PC-3 (cell line): ENCODE results near the gene RAB5IF. TPM values are rescaled to one million over a fixed set of nuclear protein-coding genes. Genes with fewer than 3 reads are reported as not detected.
A peak's percentile ranks its signal among the peaks of the same experiment; 100 is the strongest.

Source experiments
- ATAC-seq: fragments of 200-7000 bp; cut with Tn5 transposase; 2 replicates; pipeline ENCODE4 v1.9.1; 2020; ENCODE audit warnings: mild to moderate bottlenecking, moderate library complexity
- Bru-seq: library from RNA; stranded (reverse); fragments of 400-500 nt; gene quantifications from one replicate; lab custom pipeline; 2021; lab: Mats Ljungman, UMichigan
- BruChase-seq, 2 experiments: library from RNA; stranded (reverse); fragments of 400-500 nt; gene quantifications; one replicate each; lab custom pipeline; 2021; lab: Mats Ljungman, UMichigan
- BruUV-seq: library from RNA; stranded (reverse); fragments of 400-500 nt; replicated peaks from 2 replicates; lab custom pipeline; 2021; lab: Mats Ljungman, UMichigan
- CTCF ChIA-PET: fragments of 300-600 bp; sonication (Branson Sonifier 250); formaldehyde crosslinking; loops from one replicate; lab custom pipeline; 2022; ENCODE audit warnings: antibody characterized with exemption; lab: Charles Lee
- POLR2A ChIA-PET: fragments of 300-600 bp; sonication (Branson Sonifier 250); formaldehyde crosslinking; loops from one replicate; lab custom pipeline; 2022; ENCODE audit warnings: antibody characterized with exemption; ENCODE audit not compliant: unreplicated experiment; lab: Charles Lee
- DNase-seq: peaks from one replicate; pipeline ENCODE4 v3.0.0-alpha.2; 2015
- H2AFZ ChIP-seq: fragments of 300-600 bp; sonication (generic); 2 replicates; pipeline ENCODE4 v1.6.0; 2016; ENCODE audit warnings: antibody characterized with exemption, low read length
- H3F3A ChIP-seq: fragments of 300-600 bp; sonication (generic); one replicate; pipeline ENCODE4 v1.6.0; 2017; ENCODE audit warnings: antibody characterized with exemption, low read length, control low read depth, mild to moderate bottlenecking; ENCODE audit not compliant: unreplicated experiment
- H3K27ac ChIP-seq: fragments of 300-600 bp; sonication (generic); 2 replicates; pipeline ENCODE4 v1.5.1; 2016; ENCODE audit warnings: mild to moderate bottlenecking, low read length
- H3K27me3 ChIP-seq: fragments of 300-600 bp; sonication (generic); 2 replicates; pipeline ENCODE4 v1.6.1; 2016; ENCODE audit warnings: low read length, mixed read lengths
- H3K36me3 ChIP-seq: fragments of 300-600 bp; sonication (generic); 2 replicates; pipeline ENCODE4 v1.6.1; 2016; ENCODE audit warnings: low read depth, mixed run types, low read length, mixed read lengths
- H3K4me1 ChIP-seq: fragments of 300-600 bp; sonication (generic); 2 replicates; pipeline ENCODE4 v1.5.1; 2016; ENCODE audit warnings: low read length; ENCODE audit not compliant: insufficient read depth
- H3K4me2 ChIP-seq: fragments of 300-600 bp; sonication (generic); 2 replicates; pipeline ENCODE4 v1.6.0; 2016; ENCODE audit warnings: low read length
- H3K4me3 ChIP-seq: fragments of 300-600 bp; sonication (generic); 2 replicates; pipeline ENCODE4 v1.5.1; 2016; ENCODE audit warnings: mild to moderate bottlenecking, low read length, mixed read lengths
- H3K79me2 ChIP-seq: fragments of 300-600 bp; sonication (generic); 2 replicates; pipeline ENCODE4 v1.6.1; 2017; ENCODE audit warnings: low read length, mixed read lengths
- H3K9ac ChIP-seq: fragments of 300-600 bp; sonication (generic); 2 replicates; pipeline ENCODE4 v1.6.0; 2016; ENCODE audit warnings: mild to moderate bottlenecking, low read length
- H3K9me2 ChIP-seq: fragments of 300-600 bp; sonication (generic); replicated peaks from 2 replicates; pipeline ENCODE4 v1.6.1; 2016; ENCODE audit warnings: mixed run types, low read length, mixed read lengths
- H3K9me3 ChIP-seq: fragments of 300-600 bp; sonication (generic); 2 replicates; pipeline ENCODE4 v1.6.1; 2016; ENCODE audit warnings: low read length, mixed read lengths
- H4K20me1 ChIP-seq: fragments of 300-600 bp; sonication (generic); 2 replicates; pipeline ENCODE4 v1.6.1; 2016; ENCODE audit warnings: low read length, mixed read lengths
- CTCF ChIP-seq: fragments of 300-600 bp; sonication (generic); conservative IDR thresholded peaks from 2 replicates; pipeline ENCODE4 v1.5.1; 2017; ENCODE audit warnings: antibody characterized with exemption, low read depth, mild to moderate bottlenecking, low read length
- EZH2 ChIP-seq: fragments of 300-600 bp; sonication (generic); IDR thresholded peaks from one replicate; pipeline ENCODE4 v1.6.1; 2017; ENCODE audit warnings: antibody characterized with exemption, mild to moderate bottlenecking, low read length; ENCODE audit not compliant: unreplicated experiment
- EZH2phosphoT487 ChIP-seq: fragments of 300-600 bp; sonication (generic); IDR thresholded peaks from 2 replicates; pipeline ENCODE4 v1.6.1; 2018; ENCODE audit warnings: mild to moderate bottlenecking, antibody characterized with exemption, low read length, borderline replicate concordance
- intact Hi-C: fragments of 100-400 bp; cut with micrococcal nuclease; formaldehyde crosslinking; loops from 2 replicates; pipeline ENCODE4 v1.9.0; 2023
- long read RNA-seq: library from polyadenylated mRNA; unstranded; transcript quantifications from one replicate; pipeline ENCODE4 v2.0.0, GENCODE V29; 2021; ENCODE audit not compliant: unreplicated experiment
- total RNA-seq: library from RNA; depleted of rRNA; stranded (reverse); fragments of >200 nt; gene quantifications from 2 replicates; pipeline ENCODE4 v1.2.3, GENCODE V29; 2014; rRNA removed

RAB5IF gene
- total RNA-seq (217 and 255 TPM in 2 replicates), Bru-seq, nascent RNA (percentile 83 among the genes with signal in this experiment), BruChase-seq, experiment 1, labeled RNA remaining after a 6-hour chase (percentile 97 among the genes with signal in this experiment), BruChase-seq, experiment 2, labeled RNA remaining after a 2-hour chase (percentile 97 among the genes with signal in this experiment)
- long read RNA-seq, transcript RAB5IF-202 (4 exons, 1,114 nt) = major isoform, 206 of 252 reads
- long read RNA-seq, transcript RAB5IF-201 (3 exons, 896 nt) = minor isoform, 8 of 252 reads
- long read RNA-seq, partial matches to known transcripts = 15 of 252 reads
- long read RNA-seq, other reads (novel, unspliced or antisense) = 19 of 252 reads

GRCh38 chr20:36605399-36606157, at the start of gene RAB5IF:
TSS of gene RAB5IF (plus strand) at chr20:36605779. CDS start at chr20:36605952, 173 bp downstream.
- no peaks in the 10 kb centered on the region for H3F3A ChIP-seq
- POLR2A ChIA-PET = interaction anchor here (0.5 to 0.7 kb wide), 2 partner anchors 114 to 432 kb away, joined by 3 read pairs; no protein-coding TSS in a partner anchor
- H2AFZ ChIP-seq = peak within 1 kb of the TSS; percentile 84
- no peaks in the 10 kb centered on the region for H3K9me3 ChIP-seq
- H3K27ac ChIP-seq = peak within 1 kb of the TSS; percentile 38
- intact Hi-C loops = loop anchor here (10.0 kb wide), 1 partner anchor 259 kb away; a partner anchor contains a TSS
- H3K79me2 ChIP-seq = peaks cover 40% of the 10 kb centered on the region
- H3K36me3 ChIP-seq = peaks cover 23% of the 10 kb centered on the region
- peak within 1 kb of the TSS; percentile 91 for H3K4me2 ChIP-seq
- H3K9me2 ChIP-seq = no peaks in the 10 kb centered on the region
- CTCF ChIA-PET = interaction anchor here (0.5 to 1.1 kb wide), 8 partner anchors 9 to 149 kb away, joined by 3 to 12 read pairs (median 3); no protein-coding TSS in a partner anchor
- peaks cover 17% of the 10 kb centered on the region for H3K4me1 ChIP-seq
- H3K27me3 ChIP-seq = no peaks in the 10 kb centered on the region
- H4K20me1 ChIP-seq = peaks cover 13% of the 10 kb centered on the region
- DNase-seq (peak; percentile 100), ATAC-seq (peak; percentile 97)
- peak within 1 kb of the TSS; percentile 96 for H3K4me3 ChIP-seq
- no TSS peak for BruUV-seq
- TF ChIP-seq EZH2phosphoT487 (no peak), EZH2 (no peak), CTCF (peak; percentile 90)
- H3K9ac ChIP-seq = peak within 1 kb of the TSS; percentile 97

- H3K79me2 ChIP-seq = no peaks in the 10 kb centered on the region
- no peaks in the 10 kb centered on the region for H3K9me3 ChIP-seq
- H4K20me1 ChIP-seq = no peaks in the 10 kb centered on the region
- H2AFZ ChIP-seq = no peak overlapping the region
- no peaks in the 10 kb centered on the region for H3K9me2 ChIP-seq
- CTCF ChIA-PET = no interaction called here
- H3K4me2 ChIP-seq = no peak overlapping the region
- intact Hi-C loops = no loop called here
- DNase-seq = no peak
- no peak for TF ChIP-seq CTCF
- TF ChIP-seq EZH2phosphoT487 = no peak
- no peak for TF ChIP-seq EZH2
- no peaks in the 10 kb centered on the region for H3F3A ChIP-seq
- H3K4me3 ChIP-seq = no peak overlapping the region
- no peaks in the 10 kb centered on the region for H3K27me3 ChIP-seq
- no peaks in the 10 kb centered on the region for H3K4me1 ChIP-seq
- H3K27ac ChIP-seq = no peak overlapping the region
- H3K36me3 ChIP-seq = no peaks in the 10 kb centered on the region
- ATAC-seq = no peak
- no TSS peak for BruUV-seq
- H3K9ac ChIP-seq = no peak overlapping the region
- POLR2A ChIA-PET = no interaction called here
Observed at GRCh38 chr20:36562724-36563123, 42.9 kb upstream of the RAB5IF start.
